MM.1S (cell line): ENCODE measurements around the gene RPN1.

Experiments used
- CTCF ChIP-seq: fragments of 300-600 bp; sonication (generic); IDR thresholded peaks from 2 replicates; pipeline ENCODE4 v1.5.1; 2016; ENCODE audit warnings: antibody characterized with exemption, low read length, mixed read lengths
- EZH2 ChIP-seq: fragments of 300-600 bp; sonication (generic); optimal IDR thresholded peaks from 2 replicates; pipeline ENCODE3; 2017; ENCODE audit warnings: low read depth, mild to moderate bottlenecking, antibody characterized with exemption, low read length, mixed read lengths

GRCh38 chr3:128674161-128674784, 23.7 kb upstream of the RPN1 start:
- no peak for TF ChIP-seq CTCF
- TF ChIP-seq EZH2: no peak
